ENCODE results near the gene NAP1L4. TPM values are rescaled to one million over a fixed set of nuclear protein-coding genes. Genes with fewer than 3 reads are reported as not detected.

NAP1L4 gene
- total RNA-seq, 2 donors from 2014 or later, result 198 to 206 TPM

DNA sequence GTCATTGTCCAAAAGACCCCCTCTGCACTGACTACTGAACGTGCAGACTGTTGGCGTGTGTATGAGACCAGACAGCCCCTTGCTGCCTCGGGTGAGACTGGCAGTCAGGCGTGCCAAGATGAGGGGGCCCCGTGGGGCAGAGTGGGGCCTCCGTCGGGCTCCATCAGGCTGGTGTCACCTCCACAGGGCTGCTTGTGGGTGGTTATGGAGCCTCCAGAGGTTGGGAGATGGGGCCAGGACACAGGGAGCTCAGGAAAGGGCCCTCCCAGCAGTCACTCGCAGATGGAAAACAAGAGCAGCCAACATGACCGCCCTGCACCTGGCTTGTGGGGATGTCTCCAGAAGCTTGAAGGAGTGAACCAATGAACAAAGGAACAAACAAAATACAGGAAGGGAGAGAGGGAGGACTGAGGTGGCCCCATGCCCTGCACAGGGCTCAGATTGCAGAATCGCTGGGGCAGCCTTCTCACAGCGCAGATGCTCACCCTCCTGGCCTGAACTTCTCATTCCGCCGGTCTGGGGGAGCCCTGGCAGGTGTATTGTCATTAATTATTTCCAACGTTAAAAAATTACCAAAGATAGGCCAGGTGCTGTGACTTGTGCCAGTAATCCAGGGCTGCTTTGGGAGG lies 57.4 kb downstream of the NAP1L4 start:
- Histone ChIP-seq H3K36me3 (ENCODE audit: control insufficient read depth, insufficient read depth, low read length) (no peaks in the 10 kb centered on the region), H3K4me1 (ENCODE audit: control insufficient read depth, insufficient read depth, low read length) (no peaks in the 10 kb centered on the region), H3K27ac (ENCODE audit: low read depth, low read length) (no peak overlapping the region), H3K4me3 (ENCODE audit: low read length) (no peak overlapping the region), H3K9ac (ENCODE audit: extremely low read depth, low read length, poor library complexity, severe bottlenecking) (no peak overlapping the region), H3K9me3 (ENCODE audit: control insufficient read depth, low read length) (peaks cover 33% of the 10 kb centered on the region), H3K27me3 (ENCODE audit: control insufficient read depth, insufficient read depth, low read length, poor library complexity, severe bottlenecking) (peaks cover 7% of the 10 kb centered on the region)
- TF ChIP-seq, protein P1, sequence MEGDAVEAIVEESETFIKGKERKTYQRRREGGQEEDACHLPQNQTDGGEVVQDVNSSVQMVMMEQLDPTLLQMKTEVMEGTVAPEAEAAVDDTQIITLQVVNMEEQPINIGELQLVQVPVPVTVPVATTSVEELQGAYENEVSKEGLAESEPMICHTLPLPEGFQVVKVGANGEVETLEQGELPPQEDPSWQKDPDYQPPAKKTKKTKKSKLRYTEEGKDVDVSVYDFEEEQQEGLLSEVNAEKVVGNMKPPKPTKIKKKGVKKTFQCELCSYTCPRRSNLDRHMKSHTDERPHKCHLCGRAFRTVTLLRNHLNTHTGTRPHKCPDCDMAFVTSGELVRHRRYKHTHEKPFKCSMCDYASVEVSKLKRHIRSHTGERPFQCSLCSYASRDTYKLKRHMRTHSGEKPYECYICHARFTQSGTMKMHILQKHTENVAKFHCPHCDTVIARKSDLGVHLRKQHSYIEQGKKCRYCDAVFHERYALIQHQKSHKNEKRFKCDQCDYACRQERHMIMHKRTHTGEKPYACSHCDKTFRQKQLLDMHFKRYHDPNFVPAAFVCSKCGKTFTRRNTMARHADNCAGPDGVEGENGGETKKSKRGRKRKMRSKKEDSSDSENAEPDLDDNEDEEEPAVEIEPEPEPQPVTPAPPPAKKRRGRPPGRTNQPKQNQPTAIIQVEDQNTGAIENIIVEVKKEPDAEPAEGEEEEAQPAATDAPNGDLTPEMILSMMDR (conservative IDR thresholded peaks at IDR 0.05), result no peak
- Mint-ChIP-seq H3K9me3 (peaks cover 30% of the 10 kb centered on the region), H3K4me1 (peaks cover 3% of the 10 kb centered on the region), H3K27me3 (ENCODE audit: insufficient read depth) (peaks cover 9% of the 10 kb centered on the region), H3K4me3 (no peak overlapping the region), H3K27ac (no peak overlapping the region), H3K36me3 (ENCODE audit: low read depth) (peaks cover 20% of the 10 kb centered on the region)
- DNase-seq, result no peak
- WGBS, 2 experiments (ENCODE audit: insufficient coverage in 1 of 2, insufficient read length in 1 of 2), result 93 to 94% methylated on average over 7 to 14 of the region's 14 CpGs

DNA sequence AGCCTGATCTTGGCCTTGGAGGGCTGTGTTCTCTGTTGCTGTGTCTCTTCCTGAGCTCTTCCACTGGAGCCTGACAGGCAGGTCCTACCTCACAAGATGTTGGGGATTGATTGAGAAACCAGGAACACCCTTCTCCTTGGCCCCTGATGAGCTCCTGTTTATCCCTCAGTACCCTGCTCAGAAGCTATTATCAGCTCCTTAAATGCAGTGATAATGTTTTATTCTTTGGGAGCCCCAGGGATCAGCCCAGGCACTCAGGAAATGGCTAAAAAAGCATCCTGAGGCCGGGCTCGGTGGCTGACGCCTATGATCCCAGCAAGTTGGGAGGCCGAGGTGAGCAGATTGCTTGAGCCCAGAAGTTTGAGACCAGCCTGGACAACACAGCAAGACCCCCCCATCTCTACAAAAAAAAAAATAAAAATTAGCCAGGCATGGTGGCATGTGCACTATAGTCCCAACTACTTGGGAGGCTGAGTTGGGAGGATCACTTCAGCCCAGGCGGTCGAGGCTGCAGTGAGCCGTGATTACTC lies 58.0 kb downstream of the NAP1L4 start:
- H3K27me3 Mint-ChIP-seq (ENCODE audit: insufficient read depth), result peaks cover 10% of the 10 kb centered on the region
- 82 to 100% methylated on average over 4 to 7 of the region's 7 CpGs for WGBS, 2 experiments (ENCODE audit: insufficient coverage in 1 of 2, insufficient read length in 1 of 2)
- H3K9ac ChIP-seq (ENCODE audit: extremely low read depth, low read length, poor library complexity, severe bottlenecking), result no peak overlapping the region

DNA sequence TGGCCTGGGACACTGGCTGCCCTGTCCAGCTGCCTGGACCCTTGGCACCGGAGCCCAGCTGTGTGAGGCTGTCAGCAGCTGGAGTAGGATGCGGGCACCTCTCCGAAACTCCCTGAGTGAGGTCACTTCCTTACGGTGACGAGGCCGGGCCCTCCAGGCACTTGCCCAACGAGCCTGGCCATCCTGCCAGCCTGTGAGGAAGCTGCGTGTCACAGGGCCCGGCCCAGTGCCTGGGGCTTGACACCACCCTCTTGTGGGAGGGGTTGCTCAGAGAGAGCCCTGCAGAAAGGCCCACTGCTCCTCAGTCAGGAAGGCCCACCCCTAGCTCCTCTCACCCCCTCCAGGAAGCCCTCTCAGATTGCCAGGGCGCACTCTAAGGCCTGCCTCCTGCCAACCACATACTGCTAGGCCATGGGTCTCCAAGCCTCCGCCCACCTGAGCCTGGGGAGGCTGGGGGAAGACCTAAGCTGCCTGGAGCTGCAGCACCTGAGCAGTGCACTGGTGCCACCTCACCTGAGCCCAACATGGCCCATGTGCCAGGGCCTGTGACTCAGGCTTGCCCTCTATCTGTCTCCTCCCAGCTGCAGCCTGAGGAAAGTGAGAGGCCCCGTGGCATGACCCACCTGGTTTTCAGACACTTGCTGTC lies 58.6 kb downstream of the NAP1L4 start:
- H3K9me3 Mint-ChIP-seq, result peaks cover 17% of the 10 kb centered on the region
- H3K27me3 ChIP-seq (ENCODE audit: control insufficient read depth, insufficient read depth, low read length, poor library complexity, severe bottlenecking), result peaks cover 18% of the 10 kb centered on the region
- no peaks in the 10 kb centered on the region for H3K4me1 ChIP-seq (ENCODE audit: control insufficient read depth, insufficient read depth, low read length)
- DNase-seq, result peak; percentile 87
- no peak overlapping the region for H3K4me3 ChIP-seq (ENCODE audit: low read length)
- no peak overlapping the region for H3K27ac ChIP-seq (ENCODE audit: low read depth, low read length)
- no peak overlapping the region for H3K4me3 Mint-ChIP-seq
- H3K27me3 Mint-ChIP-seq (ENCODE audit: insufficient read depth), result peaks cover 15% of the 10 kb centered on the region
- H3K4me1 Mint-ChIP-seq, result peaks cover 4% of the 10 kb centered on the region
- no peaks in the 10 kb centered on the region for H3K36me3 ChIP-seq (ENCODE audit: control insufficient read depth, insufficient read depth, low read length)
- WGBS, 2 experiments (ENCODE audit: insufficient coverage in 1 of 2, insufficient read length in 1 of 2), result 78 to 81% methylated on average over 9 to 12 of the region's 12 CpGs
- peaks cover 20% of the 10 kb centered on the region for H3K9me3 ChIP-seq (ENCODE audit: control insufficient read depth, low read length)
- TF ChIP-seq, protein P1 (conservative IDR thresholded peaks at IDR 0.05), result no peak
- H3K36me3 Mint-ChIP-seq (ENCODE audit: low read depth), result peaks cover 10% of the 10 kb centered on the region
- H3K9ac ChIP-seq (ENCODE audit: extremely low read depth, low read length, poor library complexity, severe bottlenecking), result no peak overlapping the region
- peak overlapping the region; percentile 44 for H3K27ac Mint-ChIP-seq

More for the DNA sequence above, 58.0 kb downstream of the NAP1L4 start:
- no peak overlapping the region for H3K4me3 ChIP-seq (ENCODE audit: low read length)
- no peak overlapping the region for H3K27ac ChIP-seq (ENCODE audit: low read depth, low read length)
- TF ChIP-seq, protein P1 (conservative IDR thresholded peaks at IDR 0.05), result no peak
- H3K36me3 Mint-ChIP-seq (ENCODE audit: low read depth), result peaks cover 16% of the 10 kb centered on the region
- no peaks in the 10 kb centered on the region for H3K36me3 ChIP-seq (ENCODE audit: control insufficient read depth, insufficient read depth, low read length)
- peaks cover 23% of the 10 kb centered on the region for H3K9me3 Mint-ChIP-seq
- H3K4me1 ChIP-seq (ENCODE audit: control insufficient read depth, insufficient read depth, low read length), result no peaks in the 10 kb centered on the region
- DNase-seq, result no peak
- no peak overlapping the region for H3K4me3 Mint-ChIP-seq
- H3K4me1 Mint-ChIP-seq, result peaks cover 3% of the 10 kb centered on the region
- H3K27ac Mint-ChIP-seq, result peak overlapping the region; percentile 44
- H3K9me3 ChIP-seq (ENCODE audit: control insufficient read depth, low read length), result peaks cover 26% of the 10 kb centered on the region
- H3K27me3 ChIP-seq (ENCODE audit: control insufficient read depth, insufficient read depth, low read length, poor library complexity, severe bottlenecking), result peaks cover 12% of the 10 kb centered on the region
